Psoas muscle (tissue), 8 donors: ENCODE measurements around the gene FGD5. TPM values are rescaled to one million over a fixed set of nuclear protein-coding genes. Genes with fewer than 3 reads are reported as not detected.

Experiments used
- ATAC-seq, 4 donors: fragments of 200-7000 bp; cut with Tn5 transposase; one replicate each; pipeline ENCODE4 v1.9.1; 2020; ENCODE audit warnings: moderate library complexity in 3 of 4, mild to moderate bottlenecking in 2 of 4
- DNase-seq, 2 donors: peaks; one replicate each; pipeline ENCODE4 v3.0.0-alpha.2; 2020
- H3K27ac ChIP-seq: fragments of 200-600 bp; one replicate; pipeline ENCODE4 v1.8.0; 2022
- H3K27me3 ChIP-seq, 3 donors: fragments of 200-600 bp in 1 of 3; one replicate each; pipeline versions ENCODE4 v1.6.1 to v1.8.0; 2013 to 2022; ENCODE audit warnings: low read length in 2 of 3, mild to moderate bottlenecking in 2 of 3, moderate library complexity in 1 of 3; ENCODE audit not compliant: insufficient read depth in 3 of 3
- H3K36me3 ChIP-seq, 2 donors: fragments of 200-600 bp in 1 of 2; one replicate each; pipeline versions ENCODE4 v1.6.1 to v1.8.0; 2013 to 2022; ENCODE audit warnings: low read depth in 1 of 2, mild to moderate bottlenecking in 1 of 2, moderate library complexity in 1 of 2; ENCODE audit not compliant: insufficient read depth in 1 of 2
- H3K4me1 ChIP-seq: fragments of 200-600 bp; one replicate; pipeline ENCODE4 v1.8.0; 2022
- H3K4me3 ChIP-seq: fragments of 200-600 bp; one replicate; pipeline ENCODE4 v1.8.0; 2022; ENCODE audit warnings: mild to moderate bottlenecking
- H3K9me3 ChIP-seq: fragments of 200-600 bp; one replicate; pipeline ENCODE4 v1.8.0; 2022
- WGBS, 3 donors: extraction: QIAGEN DNeasy Blood & Tissue Kit; methylation state at CpG; one replicate each; pipeline versions ENCODE4 v1.1.6 to v1.1.7; 2013; 5-methylcytosine and 5-hydroxymethylcytosine counted together
- intact Hi-C, 2 donors: fragments of 100-400 bp; cut with DNase I; formaldehyde crosslinking; loops; one replicate each; pipeline versions ENCODE4 v1.11.0 to v1.14.2; 2022
- polyA plus RNA-seq, 3 donors: library from polyadenylated mRNA; stranded (reverse); fragments of 200-250 nt; gene quantifications; one replicate each; pipeline ENCODE4 v1.2.3, GENCODE V29; 2013
- total RNA-seq, 4 donors: library from RNA; stranded (reverse); fragmentation: NEBNext Ultra II Directional in 2 of 4; extraction: Animal tissue kit (Norgen Biotek cat#: 25700) in 2 of 4; gene quantifications; one replicate each; pipeline versions ENCODE4 v1.2.1 to v1.2.4, GENCODE V29; 2021 to 2023
- TF ChIP-seq, protein P1 (sequence below): fragments of 200-600 bp; IDR thresholded peaks from one replicate; pipeline ENCODE4 v1.8.0; 2022; ENCODE audit warnings: antibody characterized with exemption
- donor health status: healthy with polysubstance abuse.
- donor health status: DM: no; HTN: no; CAD: no; lungs with moderate emphysema.
- donor health status: Bipolar disorder and iron deficiency.
- donor health status: healthy.
- donor health status: DM: yes; HTN: yes; CAD: no.
- donor health status: DM: no; HTN: no; CAD: no.
- donor health status: DM: no; HTN: no; CAD: no.
- donor health status: DM: yes; HTN: yes; CAD: no.

Gene FGD5
- total and polyA plus RNA-seq, 7 donors: 3.6 to 14.6 (median 6.4) TPM

DNA sequence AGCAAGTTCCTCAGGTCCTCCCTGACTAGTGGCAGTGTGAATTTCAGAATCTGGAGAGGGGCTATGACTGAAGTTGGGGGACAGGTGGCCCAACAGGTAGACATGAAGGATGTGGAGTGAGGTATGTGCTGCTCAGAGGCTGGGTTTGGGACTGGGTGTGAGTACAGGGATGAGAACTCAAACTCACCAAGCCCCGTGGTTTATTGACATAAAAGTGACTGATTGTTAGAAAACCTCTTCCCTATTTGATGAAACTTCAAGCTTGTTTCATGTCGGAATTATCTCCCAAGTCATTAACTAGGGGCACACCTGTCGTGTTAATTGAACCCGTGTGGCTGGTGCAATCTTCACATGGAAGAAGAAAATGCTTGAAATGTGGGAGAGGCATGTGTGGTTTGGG lies 27.1 kb downstream of the FGD5 start:
- H3K4me3 ChIP-seq: no peak overlapping the region
- ATAC-seq: no peak
- no peak for DNase-seq
- WGBS, 3 donors: 50 to 62% (median 57%) methylated on average over 4 of the region's 4 CpGs
- peaks cover 0 to 6% (median 4%) of the 10 kb centered on the region in 3 donors for H3K27me3 ChIP-seq
- TF ChIP-seq, protein P1, sequence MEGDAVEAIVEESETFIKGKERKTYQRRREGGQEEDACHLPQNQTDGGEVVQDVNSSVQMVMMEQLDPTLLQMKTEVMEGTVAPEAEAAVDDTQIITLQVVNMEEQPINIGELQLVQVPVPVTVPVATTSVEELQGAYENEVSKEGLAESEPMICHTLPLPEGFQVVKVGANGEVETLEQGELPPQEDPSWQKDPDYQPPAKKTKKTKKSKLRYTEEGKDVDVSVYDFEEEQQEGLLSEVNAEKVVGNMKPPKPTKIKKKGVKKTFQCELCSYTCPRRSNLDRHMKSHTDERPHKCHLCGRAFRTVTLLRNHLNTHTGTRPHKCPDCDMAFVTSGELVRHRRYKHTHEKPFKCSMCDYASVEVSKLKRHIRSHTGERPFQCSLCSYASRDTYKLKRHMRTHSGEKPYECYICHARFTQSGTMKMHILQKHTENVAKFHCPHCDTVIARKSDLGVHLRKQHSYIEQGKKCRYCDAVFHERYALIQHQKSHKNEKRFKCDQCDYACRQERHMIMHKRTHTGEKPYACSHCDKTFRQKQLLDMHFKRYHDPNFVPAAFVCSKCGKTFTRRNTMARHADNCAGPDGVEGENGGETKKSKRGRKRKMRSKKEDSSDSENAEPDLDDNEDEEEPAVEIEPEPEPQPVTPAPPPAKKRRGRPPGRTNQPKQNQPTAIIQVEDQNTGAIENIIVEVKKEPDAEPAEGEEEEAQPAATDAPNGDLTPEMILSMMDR: no peak
- no peaks in the 10 kb centered on the region for H3K36me3 ChIP-seq
- intact Hi-C loops: no loop called here
- H3K9me3 ChIP-seq: no peaks in the 10 kb centered on the region
- peaks cover 7% of the 10 kb centered on the region for H3K4me1 ChIP-seq
- no peak overlapping the region for H3K27ac ChIP-seq

DNA sequence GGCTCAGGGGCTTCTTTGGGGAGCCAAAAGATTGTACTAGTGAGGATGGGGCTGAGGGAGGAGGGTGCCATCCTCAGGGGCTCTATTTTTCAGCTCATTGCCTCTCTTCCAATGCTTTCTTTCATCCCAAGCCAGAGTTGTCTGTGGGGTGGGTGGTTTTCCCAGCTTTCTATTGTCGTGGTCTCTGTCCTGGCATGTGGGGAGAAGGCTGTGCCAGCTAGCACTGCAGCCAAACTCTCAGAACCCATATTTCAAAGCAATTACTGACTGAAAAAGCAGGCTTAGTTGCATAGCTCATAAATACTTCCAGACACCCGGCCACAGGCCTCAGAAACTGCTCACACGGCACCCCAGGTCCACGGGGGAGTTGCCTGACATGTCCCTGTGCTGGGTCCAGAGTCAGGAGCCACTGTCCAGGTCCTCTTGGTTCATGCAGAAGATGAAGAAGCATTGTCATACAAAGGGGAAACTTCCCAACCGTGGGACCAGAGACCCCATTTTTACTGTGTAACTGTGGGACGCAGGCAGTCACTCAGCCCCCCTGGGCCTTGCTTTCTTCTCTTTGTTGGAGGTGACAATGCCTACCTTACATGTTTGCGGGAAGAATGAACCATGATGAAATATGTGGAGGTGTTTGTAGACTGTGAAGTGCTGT lies 27.6 kb downstream of the FGD5 start:
- WGBS, 3 donors: 48 to 63% (median 60%) methylated on average over 7 of the region's 7 CpGs
- no peak for ATAC-seq
- Histone ChIP-seq H3K36me3 (no peaks in the 10 kb centered on the region), H3K9me3 (no peaks in the 10 kb centered on the region), H3K27ac (no peak overlapping the region), H3K27me3 (peaks cover 0 to 6% (median 4%) of the 10 kb centered on the region in 3 donors), H3K4me1 (peaks cover 6% of the 10 kb centered on the region), H3K4me3 (no peak overlapping the region)
- intact Hi-C loops: no loop called here
- TF ChIP-seq, protein P1: no peak
- DNase-seq: no peak

DNA sequence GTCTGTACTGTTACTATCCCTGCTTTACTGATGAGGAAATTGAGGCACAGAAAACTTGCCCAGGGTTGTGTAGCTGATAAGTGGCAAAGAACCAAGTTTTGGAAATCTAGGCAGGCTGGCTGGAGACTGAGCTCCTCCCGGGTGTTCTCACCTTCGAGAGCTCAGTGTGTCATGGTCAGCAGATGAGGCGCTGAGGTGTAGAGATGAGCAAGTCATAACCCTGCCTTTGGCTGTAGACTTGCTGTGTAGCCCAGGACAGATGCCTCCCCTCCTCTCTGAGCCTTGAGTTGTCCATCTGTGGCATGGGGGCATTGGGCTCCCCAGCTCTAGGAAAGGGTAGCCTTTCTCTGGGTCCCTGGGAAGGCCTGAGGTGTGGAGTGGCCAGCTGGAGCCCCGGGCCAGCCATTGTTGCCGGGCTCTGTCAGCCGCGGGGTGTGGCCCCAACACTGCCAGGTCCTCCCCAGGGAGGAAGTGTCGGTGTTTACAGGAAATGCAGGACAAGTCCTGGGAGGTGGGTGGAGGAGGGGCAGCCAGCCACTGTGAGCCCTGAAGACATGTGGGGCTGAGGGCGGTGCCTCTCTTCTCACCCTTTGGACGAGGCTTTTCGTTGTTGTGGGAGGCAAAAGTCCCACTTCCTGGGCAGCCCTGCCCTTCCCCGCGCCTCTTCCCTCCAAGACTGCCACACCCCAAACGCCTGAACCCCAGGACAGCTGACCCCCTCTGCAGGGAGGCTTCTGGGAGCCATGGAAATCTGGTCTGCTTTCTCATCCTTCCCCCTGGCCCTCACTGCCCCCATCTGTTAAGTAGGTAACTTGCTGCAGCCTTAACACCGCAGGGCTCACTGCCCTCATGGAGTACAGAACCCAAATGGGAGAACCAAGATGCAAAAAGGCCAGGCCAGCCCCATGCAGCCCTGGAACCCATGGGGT lies 29.1 kb downstream of the FGD5 start:
- no peaks in the 10 kb centered on the region for H3K36me3 ChIP-seq
- no peaks in the 10 kb centered on the region for H3K4me1 ChIP-seq
- DNase-seq (peak; percentile 64 to 81), ATAC-seq (peak; percentile 25 to 72 (median 68))
- WGBS, 3 donors: 34 to 42% (median 35%) methylated on average over 11 to 15 of the region's 15 CpGs
- H3K27me3 ChIP-seq: peaks cover 0 to 6% (median 4%) of the 10 kb centered on the region in 3 donors
- TF ChIP-seq, protein P1: no peak
- H3K4me3 ChIP-seq: no peak overlapping the region
- intact Hi-C loops: no loop called here
- no peaks in the 10 kb centered on the region for H3K9me3 ChIP-seq
- H3K27ac ChIP-seq: peak overlapping the region; percentile 2

DNA sequence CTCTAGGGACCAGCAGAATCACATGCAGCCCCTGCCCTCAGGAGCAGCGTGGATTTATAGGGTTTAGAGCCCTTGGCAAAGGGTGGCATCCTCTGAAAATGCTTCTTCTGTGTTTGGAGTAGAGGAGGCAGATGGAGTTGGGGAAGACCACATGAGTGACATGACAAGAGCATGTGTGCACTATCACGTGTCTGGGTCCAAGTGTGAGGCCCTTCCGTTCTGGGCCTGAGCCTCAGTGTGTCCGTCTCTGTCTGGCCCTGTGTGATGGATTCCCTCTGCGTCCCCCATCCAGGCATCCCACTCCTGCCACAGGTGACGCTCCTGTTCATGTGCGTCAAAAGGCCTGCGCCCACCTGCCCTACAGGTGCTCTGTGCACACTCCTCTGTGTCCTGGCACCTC lies 30.1 kb downstream of the FGD5 start:
- TF ChIP-seq, protein P1: no peak
- Histone ChIP-seq H3K36me3 (no peaks in the 10 kb centered on the region), H3K9me3 (no peaks in the 10 kb centered on the region), H3K4me3 (no peak overlapping the region), H3K27ac (no peak overlapping the region), H3K27me3 (peaks cover 0 to 6% (median 4%) of the 10 kb centered on the region in 3 donors), H3K4me1 (no peaks in the 10 kb centered on the region)
- DNase-seq (no peak), ATAC-seq (no peak)
- 82 to 85% (median 84%) methylated on average over 8 of the region's 8 CpGs for WGBS, 3 donors
- intact Hi-C loops: no loop called here
